SU-DHL-6 (cell line): ENCODE measurements around the gene SPHK2.
"Not testable (repeated sequence)": the region's sequence is repeated elsewhere in the genome, so short reads cannot be mapped to it uniquely, and the experiment has no call there.

Source experiments
- H2AFZ ChIP-seq: fragments of 200-600 bp; sonication (generic); 2 replicates; pipeline ENCODE4 v1.6.1; 2014; ENCODE audit warnings: low read depth, mild to moderate bottlenecking, moderate library complexity, mixed read lengths, antibody characterized with exemption, low read length; ENCODE audit not compliant: severe bottlenecking
- H3F3A ChIP-seq: fragments of 200-600 bp; shearing (Covaris generic); 2 replicates; pipeline ENCODE4 v1.6.0; 2016; ENCODE audit warnings: antibody characterized with exemption, mild to moderate bottlenecking; ENCODE audit not compliant: insufficient read depth
- H3K27ac ChIP-seq: fragments of 200-600 bp; sonication (generic); 2 replicates; pipeline ENCODE4 v1.5.1; 2016; ENCODE audit warnings: low read depth, mild to moderate bottlenecking, low read length, moderate library complexity, mixed read lengths
- H3K27me3 ChIP-seq: fragments of 200-600 bp; sonication (generic), shearing (Covaris generic); 2 replicates; pipeline ENCODE4 v1.6.0; 2014; ENCODE audit warnings: mild to moderate bottlenecking, low read length
- H3K36me3 ChIP-seq: fragments of 200-600 bp; sonication (generic); 2 replicates; pipeline ENCODE4 v1.6.1; 2014; ENCODE audit warnings: mild to moderate bottlenecking, low read length, mixed read lengths
- H3K4me2 ChIP-seq: fragments of 300-600, 200-600 bp; shearing (Covaris generic), sonication (generic); 2 replicates; pipeline ENCODE4 v1.6.0; 2014; ENCODE audit warnings: low read length, low read depth, mild to moderate bottlenecking; ENCODE audit not compliant: poor library complexity, severe bottlenecking
- H3K4me3 ChIP-seq: fragments of 200-600 bp; sonication (generic); 2 replicates; pipeline ENCODE4 v1.5.1; 2014; ENCODE audit warnings: antibody characterized with exemption, low read length, mild to moderate bottlenecking, mixed read lengths; ENCODE audit not compliant: insufficient read depth, poor library complexity, severe bottlenecking
- H3K79me2 ChIP-seq: fragments of 200-600 bp; sonication (generic); 2 replicates; pipeline ENCODE4 v1.6.1; 2014; ENCODE audit warnings: mild to moderate bottlenecking, low read length, moderate library complexity; ENCODE audit not compliant: insufficient read depth
- H3K9ac ChIP-seq: fragments of 200-600 bp; sonication (generic); 2 replicates; pipeline ENCODE4 v1.7.0; 2014; ENCODE audit warnings: mild to moderate bottlenecking, low read length
- H3K9me2 ChIP-seq: fragments of 200-600 bp; sonication (generic); replicated peaks from 2 replicates; pipeline ENCODE4 v1.6.1; 2014; ENCODE audit warnings: low read length; ENCODE audit not compliant: insufficient read depth
- H3K9me3 ChIP-seq: fragments of 200-600 bp; sonication (generic); 2 replicates; pipeline ENCODE4 v1.6.1; 2014; ENCODE audit warnings: low read length, mixed read lengths; ENCODE audit not compliant: insufficient read depth
- H4K20me1 ChIP-seq: fragments of 200-600 bp; sonication (generic); 2 replicates; pipeline ENCODE4 v1.6.1; 2014; ENCODE audit warnings: low read depth, mild to moderate bottlenecking, antibody characterized with exemption, low read length, moderate library complexity, mixed read lengths
- EZH2phosphoT487 ChIP-seq: fragments of 200-600 bp; sonication (generic), shearing (Covaris generic); conservative IDR thresholded peaks from 2 replicates; pipeline ENCODE4 v1.6.1; 2018; ENCODE audit warnings: mild to moderate bottlenecking, antibody characterized with exemption, low read length, moderate library complexity, mixed read lengths
- TF ChIP-seq, protein P1 (sequence below): fragments of 200-600 bp; sonication (generic); IDR thresholded peaks from one replicate; pipeline ENCODE4 v1.5.1; 2017; ENCODE audit warnings: antibody characterized with exemption, mild to moderate bottlenecking, low read length, moderate library complexity; ENCODE audit not compliant: insufficient read depth, poor library complexity, severe bottlenecking

SPHK2 gene

GRCh38 chr19:48676487-48676886 lies 57.2 kb downstream of the SPHK2 start:
- Histone ChIP-seq H2AFZ (no peak overlapping the region), H3K4me3 (no peak overlapping the region), H3K9ac (no peak overlapping the region), H3K9me3 (no peaks in the 10 kb centered on the region), H3F3A (no peaks in the 10 kb centered on the region), H3K4me2 (no peak overlapping the region), H4K20me1 (no peaks in the 10 kb centered on the region), H3K9me2 (no peaks in the 10 kb centered on the region), H3K36me3 (no peaks in the 10 kb centered on the region), H3K79me2 (no peaks in the 10 kb centered on the region), H3K27ac (no peak overlapping the region), H3K27me3 (no peaks in the 10 kb centered on the region)
- TF ChIP-seq, protein P1, sequence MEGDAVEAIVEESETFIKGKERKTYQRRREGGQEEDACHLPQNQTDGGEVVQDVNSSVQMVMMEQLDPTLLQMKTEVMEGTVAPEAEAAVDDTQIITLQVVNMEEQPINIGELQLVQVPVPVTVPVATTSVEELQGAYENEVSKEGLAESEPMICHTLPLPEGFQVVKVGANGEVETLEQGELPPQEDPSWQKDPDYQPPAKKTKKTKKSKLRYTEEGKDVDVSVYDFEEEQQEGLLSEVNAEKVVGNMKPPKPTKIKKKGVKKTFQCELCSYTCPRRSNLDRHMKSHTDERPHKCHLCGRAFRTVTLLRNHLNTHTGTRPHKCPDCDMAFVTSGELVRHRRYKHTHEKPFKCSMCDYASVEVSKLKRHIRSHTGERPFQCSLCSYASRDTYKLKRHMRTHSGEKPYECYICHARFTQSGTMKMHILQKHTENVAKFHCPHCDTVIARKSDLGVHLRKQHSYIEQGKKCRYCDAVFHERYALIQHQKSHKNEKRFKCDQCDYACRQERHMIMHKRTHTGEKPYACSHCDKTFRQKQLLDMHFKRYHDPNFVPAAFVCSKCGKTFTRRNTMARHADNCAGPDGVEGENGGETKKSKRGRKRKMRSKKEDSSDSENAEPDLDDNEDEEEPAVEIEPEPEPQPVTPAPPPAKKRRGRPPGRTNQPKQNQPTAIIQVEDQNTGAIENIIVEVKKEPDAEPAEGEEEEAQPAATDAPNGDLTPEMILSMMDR, result no peak
- TF ChIP-seq EZH2phosphoT487, result no peak

GRCh38 chr19:48676887-48677286 lies 57.6 kb downstream of the SPHK2 start:
- Histone ChIP-seq H3K36me3 (no peaks in the 10 kb centered on the region), H2AFZ (no peak overlapping the region), H3K4me2 (no peak overlapping the region), H3K9me2 (no peaks in the 10 kb centered on the region), H3K27me3 (no peaks in the 10 kb centered on the region), H3F3A (no peaks in the 10 kb centered on the region), H3K4me3 (no peak overlapping the region), H3K27ac (no peak overlapping the region), H3K9ac (no peak overlapping the region), H4K20me1 (no peaks in the 10 kb centered on the region), H3K79me2 (no peaks in the 10 kb centered on the region), H3K9me3 (no peaks in the 10 kb centered on the region)
- TF ChIP-seq EZH2phosphoT487, result no peak
- TF ChIP-seq, protein P1, result no peak

DNA sequence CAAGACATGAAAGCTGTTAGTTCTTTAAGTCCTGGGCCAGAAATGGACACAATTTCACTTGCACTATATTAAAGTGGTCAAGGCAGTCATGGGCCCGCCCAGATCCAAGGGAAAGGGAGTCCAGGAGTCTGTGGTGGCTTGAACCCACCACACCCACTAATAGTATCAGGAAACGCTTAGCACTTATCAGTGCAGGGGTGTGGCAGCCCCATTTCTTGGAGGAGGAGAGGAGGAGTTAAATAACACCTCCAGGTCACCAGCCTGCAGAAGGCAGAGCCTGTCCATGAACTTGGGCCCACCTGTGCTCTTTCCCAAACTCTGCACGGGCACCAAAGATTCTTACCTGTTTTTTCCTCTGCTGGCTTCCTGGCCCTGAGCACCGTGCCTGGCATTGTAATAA lies 58.9 kb downstream of the SPHK2 start:
- Histone ChIP-seq H3K4me2 (no peak overlapping the region), H3K9me3 (no peaks in the 10 kb centered on the region), H3K79me2 (no peaks in the 10 kb centered on the region), H2AFZ (no peak overlapping the region), H3K9ac (no peak overlapping the region), H3K4me3 (no peak overlapping the region), H3K27me3 (no peaks in the 10 kb centered on the region), H4K20me1 (no peaks in the 10 kb centered on the region), H3K9me2 (no peaks in the 10 kb centered on the region), H3F3A (no peaks in the 10 kb centered on the region), H3K27ac (no peak overlapping the region), H3K36me3 (no peaks in the 10 kb centered on the region)
- TF ChIP-seq EZH2phosphoT487, result no peak
- TF ChIP-seq, protein P1, result no peak

- H2AFZ ChIP-seq, H3K4me2 ChIP-seq, H3K9me2 ChIP-seq, H3K27ac ChIP-seq, H3K79me2 ChIP-seq, H4K20me1 ChIP-seq, H3K4me3 ChIP-seq, H3K9ac ChIP-seq, H3F3A ChIP-seq, H3K9me3 ChIP-seq, H3K27me3 ChIP-seq, H3K36me3 ChIP-seq: not testable (repeated sequence)
Observed at GRCh38 chr19:48680006-48680405, 60.7 kb downstream of the SPHK2 start.
